K562 (cell line): ENCODE measurements around the gene AQP9. TPM values are rescaled to one million over a fixed set of nuclear protein-coding genes. Genes with fewer than 3 reads are reported as not detected.

Experiments
- CREB5 ChIP-seq: fragments of 250-450 bp; sonication (Bioruptor Pico); IDR thresholded peaks from 2 replicates; pipeline ENCODE4 v1.5.0; 2020; ENCODE audit warnings: mild to moderate bottlenecking
- CREBBP ChIP-seq: IDR thresholded peaks from one replicate; pipeline ENCODE4 v1.6.1; 2012; ENCODE audit warnings: low read depth, mild to moderate bottlenecking, control low read depth, inconsistent platforms, low read length
- DPF2 ChIP-seq: fragments of 450-650 bp; IDR thresholded peaks from 2 replicates; pipeline ENCODE4 v1.6.1; 2016
- HDAC2 ChIP-seq: fragments of 450-650 bp; IDR thresholded peaks from 2 replicates; pipeline ENCODE4 v1.6.1; 2016; ENCODE audit warnings: mild to moderate bottlenecking
- HES1 ChIP-seq: fragments of 450-650 bp; IDR thresholded peaks from 2 replicates; pipeline ENCODE4 v1.6.1; 2016; ENCODE audit warnings: low read depth, mild to moderate bottlenecking, moderate library complexity
- HINFP ChIP-seq: fragments of 450-650 bp; conservative IDR thresholded peaks from 2 replicates; pipeline ENCODE4 v1.6.1; 2016; ENCODE audit warnings: missing genetic modification characterization, low read depth, mild to moderate bottlenecking, control low read depth, missing compliant biosample characterization
- KDM4B ChIP-seq, 2 experiments: fragments of 450-650 bp in 1 of 2; sonication (generic) in 1 of 2; IDR thresholded peaks; 2 replicates each; pipeline ENCODE4 v1.6.1; 2016 to 2017; ENCODE audit warnings: borderline replicate concordance in 2 of 2, antibody characterized with exemption in 1 of 2, low read depth in 1 of 2, mild to moderate bottlenecking in 1 of 2
- MEIS2 ChIP-seq: fragments of 450-650 bp; IDR thresholded peaks from 2 replicates; pipeline ENCODE4 v1.6.1; 2014; ENCODE audit warnings: mild to moderate bottlenecking; ENCODE audit not compliant: partially characterized antibody
- NUFIP1 ChIP-seq: fragments of 450-650 bp; IDR thresholded peaks from 2 replicates; pipeline ENCODE4 v1.6.1; 2018; ENCODE audit not compliant: partially characterized antibody
- PCBP2 ChIP-seq: fragments of 200-400 bp; formaldehyde crosslinking; IDR thresholded peaks from 2 replicates; pipeline ENCODE4 v1.6.1; 2018; ENCODE audit warnings: low read length, low read depth, mild to moderate bottlenecking, moderate library complexity; ENCODE audit not compliant: poor library complexity, severe bottlenecking
- PHF8 ChIP-seq: fragments of 200-600 bp; sonication (generic); IDR thresholded peaks from 2 replicates; pipeline ENCODE4 v1.6.1; 2012; ENCODE audit warnings: mixed run types, mild to moderate bottlenecking, inconsistent platforms, low read length, moderate library complexity, borderline replicate concordance
- PPARD ChIP-seq: fragments of 250-450 bp; sonication (Bioruptor Pico); IDR thresholded peaks from 2 replicates; pipeline ENCODE4 v1.8.0; 2022; ENCODE audit warnings: inconsistent platforms, mild to moderate bottlenecking, moderate library complexity
- RBM14 ChIP-seq: fragments of 200-400 bp; formaldehyde crosslinking; IDR thresholded peaks from 2 replicates; pipeline ENCODE4 v1.6.1; 2018; ENCODE audit warnings: low read depth, mild to moderate bottlenecking, low read length, moderate library complexity, borderline replicate concordance; ENCODE audit not compliant: insufficient read depth
- SREBF2 ChIP-seq: sonication (generic); formaldehyde crosslinking; IDR thresholded peaks from 2 replicates; pipeline ENCODE4 v1.4.0; 2020; ENCODE audit warnings: mild to moderate bottlenecking, missing genetic modification reagents
- VEZF1 ChIP-seq: fragments of 200-800 bp; sonication (Bioruptor generic); IDR thresholded peaks from 2 replicates; pipeline ENCODE4 v1.6.1; 2017; ENCODE audit warnings: missing genetic modification characterization, missing compliant biosample characterization
- ZNF217 ChIP-seq: sonication (generic); formaldehyde crosslinking; IDR thresholded peaks from 2 replicates; pipeline ENCODE4 v1.8.0; 2022; ENCODE audit warnings: mild to moderate bottlenecking, missing genetic modification reagents
- ZNF395 ChIP-seq: fragments of 200-800 bp; sonication (Bioruptor generic); IDR thresholded peaks from 2 replicates; pipeline ENCODE4 v1.6.1; 2017; ENCODE audit warnings: missing genetic modification characterization, missing compliant biosample characterization
- ZNF398 ChIP-seq: fragments of 250-450 bp; sonication (Bioruptor Pico); IDR thresholded peaks from 2 replicates; pipeline ENCODE4 v1.8.0; 2021; ENCODE audit warnings: moderate library complexity, mild to moderate bottlenecking, inconsistent platforms
- ZNF445 ChIP-seq: fragments of 250-450 bp; sonication (Bioruptor Pico); IDR thresholded peaks from 2 replicates; pipeline ENCODE4 v1.4.0; 2020; ENCODE audit warnings: low read depth, mild to moderate bottlenecking, moderate library complexity
- polyA plus RNA-seq, 8 experiments: library from polyadenylated mRNA; depleted of rRNA in 4 of 8; stranded (reverse) in 5 of 8; unstranded in 3 of 8; fragments of >200 nt; fragmentation: Nextera tagmentation in 2 of 8; fragmentation: Illumina TruSeq in 1 of 8; extraction: Ambion mirVana in 2 of 8; extraction: Trizol in 1 of 8; gene quantifications; 2 replicates each; pipeline versions ENCODE4 v1.2.1 to v1.2.3, GENCODE V29; 2011 to 2014; ENCODE audit warnings: inconsistent platforms in 1 of 8, missing spikeins in 1 of 8
- total RNA-seq, 7 experiments: library from RNA; depleted of rRNA in 6 of 7; stranded (reverse); fragments of >200 nt in 6 of 7; fragmentation: Illumina TruSeq in 2 of 7; extraction: Trizol in 2 of 7; gene quantifications; 2 replicates each; pipeline versions ENCODE4 v1.2.1 to v1.2.3, GENCODE V29; 2011 to 2021; ENCODE audit warnings: low replicate concordance in 1 of 7

The AQP9 gene
- total and polyA plus RNA-seq, 9 of the 15 experiments (the other 6 are each of a cell fraction or from before 2014, with no cell fraction given): 0.04 to 0.33 (median 0.07) TPM; not detected in 4

- TF ChIP-seq ZNF395 (CRISPR knock-in tag) (no peak; the same call in none of the 2 replicates), MEIS2 (peak; percentile 94), KDM4B (IDR thresholded peaks at IDR 0.05; ENCODE audit: borderline replicate concordance in 2 of 2, low read depth in 1 of 2) (no peak), PPARD (no peak), PHF8 (no peak), HES1 (no peak), PCBP2 (no peak), NUFIP1 (no peak), RBM14 (no peak), DPF2 (peak; percentile 37; the same call in 1 of the 2 replicates), HINFP (tag) (0 out of 2 replicates have a peak, but pooled peaks have one; percentile 37), ZNF398 (CRISPR knock-in tag) (no peak), ZNF217 (no peak), SREBF2 (no peak), VEZF1 (no peak), CREB5 (CRISPR knock-in tag) (no peak), HDAC2 (peak; percentile 51; the same call in 1 of the 2 replicates), ZNF445 (no peak), CREBBP (no peak)
These were observed 4.8 kb downstream of the AQP9 start (continued) for GRCh38 chr15:58142827-58143461.
